GM12878 (cell line): ENCODE results near the gene DMRTA2. TPM values are rescaled to one million over a fixed set of nuclear protein-coding genes. Genes with fewer than 3 reads are reported as not detected.

ENCODE experiments used
- ATAC-seq: fragments of 200-7000 bp; cut with Tn5 transposase; 3 replicates; pipeline ENCODE4 v1.9.1; 2020; ENCODE audit warnings: mild to moderate bottlenecking, moderate library complexity
- BruUV-seq: library from RNA; stranded (reverse); fragments of 400-500 nt; replicated peaks from 2 replicates; lab custom pipeline; 2021; lab: Mats Ljungman, UMichigan
- CTCF ChIA-PET: fragments of 300-600 bp; sonication (Branson Sonifier 250); formaldehyde crosslinking; extraction: SDS; loops from one replicate; lab custom pipeline; 2021; ENCODE audit warnings: inconsistent platforms; lab: Yijun Ruan, JAX
- POLR2A ChIA-PET: fragments of 350-600 bp; formaldehyde crosslinking; extraction: SDS; loops from one replicate; lab custom pipeline; 2021; ENCODE audit warnings: inconsistent platforms; lab: Charles Lee
- RAD21 ChIA-PET: fragments of 300-600 bp; sonication (Branson Sonifier 250); formaldehyde crosslinking; loops from one replicate; lab custom pipeline; 2023; ENCODE audit warnings: antibody characterized with exemption; ENCODE audit not compliant: unreplicated experiment; lab: Charles Lee
- SMC1A ChIA-PET: fragments of 300-600 bp; sonication (Branson Sonifier 250); formaldehyde crosslinking; loops from one replicate; lab custom pipeline; 2023; ENCODE audit not compliant: unreplicated experiment, uncharacterized antibody; lab: Charles Lee
- DNase-seq: peaks from one replicate; pipeline ENCODE4 v3.0.0-alpha.2; 2011; ENCODE audit warnings: low read depth, low spot score
- FAIRE-seq: peaks from 3 replicates; lab custom pipeline; 2011; peaks lifted over from hg19 to GRCh38; lab: Jason Lieb, UNC
- H2AFZ ChIP-seq: 2 replicates; pipeline ENCODE4 v1.6.0; 2011; ENCODE audit warnings: low read depth, low read length, control low read depth; ENCODE audit not compliant: control insufficient read depth
- H3K27ac ChIP-seq: 2 replicates; pipeline ENCODE4 v1.5.1; 2011; ENCODE audit warnings: control low read depth; ENCODE audit not compliant: control insufficient read depth, insufficient read depth
- H3K27me3 ChIP-seq, 2 experiments: replicated peaks in 1 of 2; 2 replicates each; pipeline versions ENCODE4 v1.6.0 to v1.6.1; 2011; ENCODE audit warnings: low read length in 1 of 2; ENCODE audit not compliant: control insufficient read depth in 2 of 2, insufficient read depth in 2 of 2
- H3K36me3 ChIP-seq, 2 experiments: 2 replicates each; pipeline ENCODE4 v1.5.1; 2011; ENCODE audit warnings: low read length in 1 of 2; ENCODE audit not compliant: control insufficient read depth in 2 of 2, insufficient read depth in 2 of 2
- H3K4me1 ChIP-seq: 2 replicates; pipeline ENCODE4 v1.6.1; 2011; ENCODE audit warnings: mild to moderate bottlenecking, low read length, moderate library complexity, mixed read lengths; ENCODE audit not compliant: control insufficient read depth, insufficient read depth
- H3K4me2 ChIP-seq: 2 replicates; pipeline ENCODE4 v1.6.0; 2011; ENCODE audit warnings: control low read depth; ENCODE audit not compliant: control insufficient read depth, insufficient read depth
- H3K4me3 ChIP-seq: fragments of 200-600 bp; sonication (generic); 2 replicates; pipeline ENCODE4 v1.5.1; 2016
- H3K79me2 ChIP-seq: 2 replicates; pipeline ENCODE4 v1.6.0; 2011; ENCODE audit warnings: low read length; ENCODE audit not compliant: control insufficient read depth, insufficient read depth
- H3K9ac ChIP-seq: 2 replicates; pipeline ENCODE4 v1.8.0; 2011; ENCODE audit warnings: low read length, control low read depth, mixed read lengths; ENCODE audit not compliant: control insufficient read depth, insufficient read depth
- H3K9me3 ChIP-seq: replicated peaks from 3 replicates; pipeline ENCODE4 v1.5.1; 2011; ENCODE audit warnings: mild to moderate bottlenecking, low read length; ENCODE audit not compliant: control insufficient read depth, insufficient read depth
- H4K20me1 ChIP-seq: 2 replicates; pipeline ENCODE4 v1.6.0; 2011; ENCODE audit not compliant: control insufficient read depth, insufficient read depth
- ATF7 ChIP-seq: fragments of 450-650 bp; IDR thresholded peaks from 2 replicates; pipeline ENCODE4 v1.6.1; 2016; ENCODE audit warnings: low read depth, mild to moderate bottlenecking
- BCLAF1 ChIP-seq: fragments of 450-650 bp; IDR thresholded peaks from 2 replicates; pipeline ENCODE4 v1.6.1; 2017; ENCODE audit warnings: antibody characterized with exemption, mild to moderate bottlenecking, moderate library complexity
- BHLHE40 ChIP-seq, 2 experiments: fragments of 450-650 bp in 1 of 2; IDR thresholded peaks; 2 replicates each; pipeline ENCODE4 v1.6.1; 2011 to 2017; ENCODE audit warnings: low read depth in 2 of 2, borderline replicate concordance in 1 of 2, improper control_type of control experiment in 1 of 2, low read length in 1 of 2, mild to moderate bottlenecking in 1 of 2
- CBFB ChIP-seq: IDR thresholded peaks from 2 replicates; pipeline ENCODE4 v1.6.1; 2016; ENCODE audit warnings: antibody characterized with exemption, low read depth
- E2F8 ChIP-seq: fragments of 450-650 bp; IDR thresholded peaks from 2 replicates; pipeline ENCODE4 v1.6.1; 2018; ENCODE audit warnings: mild to moderate bottlenecking, low read depth, moderate library complexity; ENCODE audit not compliant: partially characterized antibody
- HCFC1 ChIP-seq: fragments of 150-350 bp; IDR thresholded peaks from 2 replicates; pipeline ENCODE4 v1.6.1; 2014; ENCODE audit warnings: low read length
- IRF5 ChIP-seq: fragments of 450-650 bp; IDR thresholded peaks from 2 replicates; pipeline ENCODE4 v1.6.1; 2017; ENCODE audit warnings: borderline replicate concordance
- SUPT20H ChIP-seq: IDR thresholded peaks from 2 replicates; pipeline ENCODE4 v1.6.1; 2011; ENCODE audit warnings: low read depth, mild to moderate bottlenecking, low read length, moderate library complexity, borderline replicate concordance; ENCODE audit not compliant: control insufficient read depth
- YBX1 ChIP-seq: fragments of 450-650 bp; IDR thresholded peaks from 2 replicates; pipeline ENCODE4 v1.6.1; 2016; ENCODE audit warnings: antibody characterized with exemption
- whole genome bisulfite sequencing: methylation state at CpG from one replicate; pipeline ENCODE4 v1.1.6; 2016; ENCODE audit warnings: low lambda C conversion rate; ENCODE audit not compliant: insufficient replicate concordance, insufficient coverage; ENCODE audit errors: missing lambda C conversion rate; 5-methylcytosine and 5-hydroxymethylcytosine counted together
- in situ Hi-C: fragments of 300-500 bp; cut with MboI; formaldehyde crosslinking; loops from 9 replicates; pipeline ENCODE4 v1.14.3; 2018; ENCODE audit warnings: mixed read lengths
- intact Hi-C: fragments of 100-400 bp; cut with micrococcal nuclease; formaldehyde crosslinking; loops from one replicate; pipeline ENCODE4 v1.14.2; 2022; ENCODE audit not compliant: unreplicated experiment
- polyA plus RNA-seq, 11 experiments: library from polyadenylated mRNA; depleted of rRNA in 4 of 11; unstranded in 6 of 11; stranded (reverse) in 5 of 11; fragments of >200 nt; fragmentation: Nextera tagmentation in 4 of 11; fragmentation: Illumina TruSeq in 1 of 11; extraction: Ambion mirVana in 4 of 11; extraction: Trizol in 1 of 11; gene quantifications; 1 replicate in 1 of 11; 2 replicates in 10 of 11; pipeline versions ENCODE4 v1.2.1 to v1.2.3, GENCODE V29; 2011 to 2016; ENCODE audit warnings: inconsistent platforms in 2 of 11, missing spikeins in 2 of 11, low read depth in 1 of 11
- total RNA-seq, 4 experiments: library from RNA; depleted of rRNA in 3 of 4; stranded (reverse); fragments of >200 nt in 3 of 4; fragmentation: Illumina TruSeq in 1 of 4; extraction: Trizol in 1 of 4; gene quantifications; 2 replicates each; pipeline versions ENCODE4 v1.2.1 to v1.2.3, GENCODE V29; 2013 to 2021

The DMRTA2 gene
- total and polyA plus RNA-seq, 10 of the 15 experiments (the other 5 are each of a cell fraction or from before 2014, with no cell fraction given) = not detected

- no peak for DNase-seq
- no peak for FAIRE-seq
- CTCF ChIA-PET = interaction anchor here (0.6 to 1.6 kb wide), 2 partner anchors 10 to 147 kb away, joined by 3 to 4 read pairs; no protein-coding TSS in a partner anchor
- SMC1A ChIA-PET = interaction anchor here (0.6 to 1.9 kb wide), 5 partner anchors 8 to 247 kb away, joined by 3 to 7 read pairs (median 3); no protein-coding TSS in a partner anchor
- TF ChIP-seq YBX1 (no peak), BHLHE40 (IDR thresholded peaks at IDR 0.05; ENCODE audit: borderline replicate concordance in 1 of 2, low read depth in 2 of 2, low read length in 1 of 2) (no peak), BCLAF1 (no peak), IRF5 (no peak), HCFC1 (no peak), CBFB (no peak), ATF7 (no peak), SUPT20H (no peak), E2F8 (no peak)
- POLR2A ChIA-PET = interaction anchor here (0.7 kb wide), 1 partner anchor 43 kb away, joined by 5 read pairs; no protein-coding TSS in a partner anchor
- Histone ChIP-seq H3K27me3 (no peaks in the 10 kb centered on the region), H2AFZ (no peak overlapping the region), H3K4me3 (no peak overlapping the region), H4K20me1 (no peaks in the 10 kb centered on the region), H3K4me2 (no peak overlapping the region), H3K9me3 (no peaks in the 10 kb centered on the region), H3K36me3 (no peaks in the 10 kb centered on the region), H3K4me1 (no peaks in the 10 kb centered on the region), H3K9ac (no peak overlapping the region), H3K79me2 (no peaks in the 10 kb centered on the region), H3K27ac (no peak overlapping the region)
- 99% methylated on average over 5 of the region's 5 CpGs for WGBS
- ATAC-seq = no peak
- in situ Hi-C loops = no loop called here
- intact Hi-C loops = no loop called here
- RAD21 ChIA-PET = interaction anchor here (0.6 kb wide), 1 partner anchor 162 kb away, joined by 3 read pairs; no protein-coding TSS in a partner anchor
- no TSS peak for BruUV-seq
Measured at GRCh38 chr1:50458507-50458906, 35.3 kb upstream of the DMRTA2 start.
